Gastroesophageal sphincter (tissue), 4 donors: ENCODE data around the gene RPRML. TPM values are rescaled to one million over a fixed set of nuclear protein-coding genes. Genes with fewer than 3 reads are reported as not detected.
"Not testable (repeated sequence)": the region's sequence is repeated elsewhere in the genome, so short reads cannot be mapped to it uniquely, and the experiment has no call there.

ENCODE experiments used
- ATAC-seq: fragments of 150-250 bp; one replicate; pipeline ENCODE4 v1.9.1; 2016; ENCODE audit warnings: mild to moderate bottlenecking, moderate library complexity
- H3K27ac ChIP-seq, 4 donors: fragments of 200-600 bp; sonication (generic) in 3 of 4; 1 replicate in 3 of 4; 2 replicates in 1 of 4; pipeline ENCODE4 v1.5.1; 2016 to 2019
- H3K27me3 ChIP-seq: fragments of 200-600 bp; sonication (generic); one replicate; pipeline ENCODE4 v1.5.1; 2019
- H3K36me3 ChIP-seq, 2 donors: fragments of 200-600 bp; sonication (generic); one replicate each; pipeline ENCODE4 v1.5.1; 2019; ENCODE audit warnings: control low read depth in 1 of 2
- H3K4me1 ChIP-seq, 3 donors: fragments of 200-600 bp; sonication (generic); 1 replicate in 2 of 3; 2 replicates in 1 of 3; pipeline ENCODE4 v1.5.1; 2016 to 2019; ENCODE audit warnings: control low read depth in 2 of 3
- H3K4me3 ChIP-seq, 2 donors: fragments of 200-600 bp; sonication (generic); one replicate each; pipeline ENCODE4 v1.5.1; 2019; ENCODE audit warnings: mild to moderate bottlenecking in 1 of 2, moderate library complexity in 1 of 2
- H3K9me3 ChIP-seq, 3 donors: fragments of 200-600 bp; sonication (generic); one replicate each; pipeline ENCODE4 v1.5.1; 2017 to 2019; ENCODE audit warnings: control low read depth in 2 of 3
- EP300 ChIP-seq: sonication (generic); formaldehyde crosslinking; IDR thresholded peaks from one replicate; pipeline ENCODE4 v1.6.1; 2017; ENCODE audit warnings: antibody characterized with exemption, mild to moderate bottlenecking
- POLR2A ChIP-seq, 2 donors: fragments of 450-650 bp; IDR thresholded peaks; one replicate each; pipeline ENCODE4 v1.6.1; 2017; ENCODE audit warnings: antibody characterized with exemption in 2 of 2, mild to moderate bottlenecking in 2 of 2, moderate library complexity in 1 of 2
- POLR2AphosphoS5 ChIP-seq: sonication (generic); formaldehyde crosslinking; IDR thresholded peaks from one replicate; pipeline ENCODE4 v1.6.1; 2017; ENCODE audit warnings: antibody characterized with exemption
- WGBS, 2 donors: methylation state at CpG; one replicate each; pipeline ENCODE4 v1.1.5; 2018; ENCODE audit warnings: low coverage in 1 of 2; 5-methylcytosine and 5-hydroxymethylcytosine counted together
- total RNA-seq, 4 donors: library from RNA; depleted of rRNA; stranded (reverse); fragments of >200 nt; gene quantifications; one replicate each; pipeline ENCODE4 v1.1.0, GENCODE V29; 2016
- TF ChIP-seq, protein P1 (sequence below), 4 experiments: fragments of 200-600 bp in 2 of 4; fragments of 450-650 bp in 2 of 4; sonication (generic) in 1 of 4; IDR thresholded peaks; one replicate each; pipeline ENCODE4 v1.5.1; 2017 to 2019; ENCODE audit warnings: antibody characterized with exemption in 4 of 4, mild to moderate bottlenecking in 2 of 4, moderate library complexity in 2 of 4

RPRML gene
- total RNA-seq, 4 donors from 2014 or later, result 1.1 to 1.8 TPM; not detected in 2

- TF ChIP-seq POLR2AphosphoS5 (no peak), POLR2A (IDR thresholded peaks at IDR 0.05) (no peak), EP300 (no peak)
- TF ChIP-seq, protein P1, sequence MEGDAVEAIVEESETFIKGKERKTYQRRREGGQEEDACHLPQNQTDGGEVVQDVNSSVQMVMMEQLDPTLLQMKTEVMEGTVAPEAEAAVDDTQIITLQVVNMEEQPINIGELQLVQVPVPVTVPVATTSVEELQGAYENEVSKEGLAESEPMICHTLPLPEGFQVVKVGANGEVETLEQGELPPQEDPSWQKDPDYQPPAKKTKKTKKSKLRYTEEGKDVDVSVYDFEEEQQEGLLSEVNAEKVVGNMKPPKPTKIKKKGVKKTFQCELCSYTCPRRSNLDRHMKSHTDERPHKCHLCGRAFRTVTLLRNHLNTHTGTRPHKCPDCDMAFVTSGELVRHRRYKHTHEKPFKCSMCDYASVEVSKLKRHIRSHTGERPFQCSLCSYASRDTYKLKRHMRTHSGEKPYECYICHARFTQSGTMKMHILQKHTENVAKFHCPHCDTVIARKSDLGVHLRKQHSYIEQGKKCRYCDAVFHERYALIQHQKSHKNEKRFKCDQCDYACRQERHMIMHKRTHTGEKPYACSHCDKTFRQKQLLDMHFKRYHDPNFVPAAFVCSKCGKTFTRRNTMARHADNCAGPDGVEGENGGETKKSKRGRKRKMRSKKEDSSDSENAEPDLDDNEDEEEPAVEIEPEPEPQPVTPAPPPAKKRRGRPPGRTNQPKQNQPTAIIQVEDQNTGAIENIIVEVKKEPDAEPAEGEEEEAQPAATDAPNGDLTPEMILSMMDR (IDR thresholded peaks at IDR 0.05), result no peak
- no peaks in the 10 kb centered on the region for H3K9me3 ChIP-seq
- H3K27ac ChIP-seq, result no peak overlapping the region
- no peak overlapping the region for H3K4me3 ChIP-seq
- ATAC-seq, result no peak
- H3K27me3 ChIP-seq, result no peaks in the 10 kb centered on the region
- 61 to 64% methylated on average over 4 to 8 of the region's 11 CpGs for WGBS, 2 donors
- H3K4me1 ChIP-seq, result no peaks in the 10 kb centered on the region
- no peaks in the 10 kb centered on the region for H3K36me3 ChIP-seq
These were observed 10.8 kb upstream of the RPRML start for GRCh38 chr17:46989637-46990431.

DNA sequence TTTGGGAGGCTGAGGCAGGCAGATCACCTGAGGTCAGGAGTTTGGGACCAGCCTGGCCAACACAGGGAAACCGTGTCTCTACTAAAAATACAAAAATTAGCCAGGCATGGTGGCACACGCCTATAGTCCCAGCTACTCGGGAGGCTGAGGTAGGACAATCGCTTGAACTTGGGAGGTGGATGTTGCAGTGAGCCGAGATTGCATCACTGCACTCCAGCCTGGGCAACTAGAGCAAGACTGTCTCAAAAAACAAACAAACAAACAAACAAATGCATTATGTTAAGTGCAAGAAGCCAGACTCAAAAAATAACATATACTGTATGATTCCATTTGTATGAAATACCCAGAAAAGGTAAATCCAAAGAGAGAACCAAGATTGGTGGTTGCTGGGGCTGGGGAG lies 8.9 kb upstream of the RPRML start:
- H3K4me3 ChIP-seq, H3K4me1 ChIP-seq, H3K27ac ChIP-seq, H3K9me3 ChIP-seq, H3K27me3 ChIP-seq, H3K36me3 ChIP-seq, ATAC-seq: not testable (repeated sequence)
- 73 to 91% methylated on average over 2 to 4 of the region's 5 CpGs for WGBS, 2 donors

DNA sequence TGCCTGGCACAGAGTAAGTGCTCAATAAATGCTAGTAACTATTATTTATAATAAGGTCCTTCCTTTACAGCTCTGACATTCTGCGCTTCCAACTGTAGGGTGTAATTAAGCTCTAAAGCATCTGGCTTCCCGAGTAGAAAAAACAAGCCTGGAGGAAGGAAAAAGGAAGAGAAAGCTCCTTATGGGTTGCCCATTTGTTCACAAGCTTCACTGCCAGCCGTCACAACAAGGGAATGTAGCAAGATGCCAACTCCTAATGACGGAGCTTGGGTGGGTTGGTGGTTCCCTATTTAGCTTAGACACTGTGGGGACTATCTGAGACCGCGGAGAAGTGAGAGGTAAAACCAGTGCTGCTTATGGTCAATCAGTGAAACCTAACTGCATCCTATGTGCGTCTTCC lies 7.3 kb upstream of the RPRML start:
- no peaks in the 10 kb centered on the region for H3K9me3 ChIP-seq
- 53 to 83% methylated on average over 2 of the region's 7 CpGs for WGBS, 2 donors
- ATAC-seq, result no peak
- no peak overlapping the region for H3K4me3 ChIP-seq
- no peaks in the 10 kb centered on the region for H3K36me3 ChIP-seq
- peaks cover 6% of the 10 kb centered on the region for H3K27me3 ChIP-seq
- H3K27ac ChIP-seq, result no peak overlapping the region
- H3K4me1 ChIP-seq, result no peaks in the 10 kb centered on the region
- TF ChIP-seq POLR2A (IDR thresholded peaks at IDR 0.05) (no peak), EP300 (no peak), POLR2AphosphoS5 (no peak)
- TF ChIP-seq, protein P1 (IDR thresholded peaks at IDR 0.05), result no peak

GRCh38 chr17:46984892-46985291 lies 5.8 kb upstream of the RPRML start:
- TF ChIP-seq EP300 (no peak), POLR2AphosphoS5 (no peak), POLR2A (IDR thresholded peaks at IDR 0.05) (no peak)
- TF ChIP-seq, protein P1 (IDR thresholded peaks at IDR 0.05), result no peak
- ATAC-seq, result no peak
- WGBS, 2 donors, result 33 to 47% methylated on average over 1 to 4 of the region's 5 CpGs
- Histone ChIP-seq H3K4me3 (no peak overlapping the region), H3K27me3 (peaks cover 19% of the 10 kb centered on the region), H3K36me3 (no peaks in the 10 kb centered on the region), H3K4me1 (peaks cover 0 to under 1% (median 0%) of the 10 kb centered on the region in 3 donors), H3K9me3 (no peaks in the 10 kb centered on the region), H3K27ac (no peak overlapping the region)

DNA sequence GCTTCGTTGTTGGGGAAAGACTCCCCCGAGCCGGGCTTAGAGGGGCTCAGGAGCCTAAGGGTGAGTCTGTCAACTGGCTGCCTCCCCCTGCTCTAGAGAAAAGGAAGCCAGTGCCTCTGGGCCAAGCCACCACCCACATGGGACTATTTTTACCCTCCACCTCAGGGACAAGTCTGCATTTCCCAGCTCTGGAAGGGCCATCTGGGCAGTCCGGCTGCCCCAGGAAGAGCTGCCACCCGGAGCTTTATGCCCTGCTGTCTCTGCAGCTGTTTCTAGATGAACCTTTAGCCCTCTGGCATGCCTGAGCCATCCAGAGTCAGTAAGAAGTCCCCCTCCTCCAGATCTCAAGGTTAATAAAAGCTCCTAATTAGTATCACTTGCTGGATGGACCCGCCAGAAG lies 5.3 kb upstream of the RPRML start:
- Histone ChIP-seq H3K27ac (no peak overlapping the region), H3K4me1 (peaks cover 0 to 6% (median 2%) of the 10 kb centered on the region in 3 donors), H3K4me3 (no peak overlapping the region), H3K9me3 (no peaks in the 10 kb centered on the region), H3K36me3 (no peaks in the 10 kb centered on the region), H3K27me3 (peaks cover 24% of the 10 kb centered on the region)
- 78 to 100% methylated on average over 1 of the region's 6 CpGs for WGBS, 2 donors
- no peak for ATAC-seq
- TF ChIP-seq POLR2AphosphoS5 (no peak), EP300 (no peak), POLR2A (IDR thresholded peaks at IDR 0.05) (no peak)
- TF ChIP-seq, protein P1 (IDR thresholded peaks at IDR 0.05), result no peak
